IPS DF 6.9 (cell line): ENCODE measurements around the gene STX8.

Experiments
- DNase-seq: peaks from one replicate; pipeline ENCODE4 v3.0.0-alpha.2; 2013; ENCODE audit warnings: low read depth, low spot score
- H3K27ac ChIP-seq: one replicate; pipeline ENCODE4 v1.5.1; 2013; ENCODE audit warnings: low read length, control low read depth
- H3K27me3 ChIP-seq: 2 replicates; pipeline ENCODE4 v1.6.1; 2013; ENCODE audit warnings: mild to moderate bottlenecking, low read length; ENCODE audit not compliant: control insufficient read depth, insufficient read depth
- H3K36me3 ChIP-seq: 2 replicates; pipeline ENCODE4 v1.6.1; 2013; ENCODE audit warnings: low read length; ENCODE audit not compliant: control insufficient read depth, insufficient read depth
- H3K4me1 ChIP-seq: 2 replicates; pipeline ENCODE4 v1.6.1; 2013; ENCODE audit warnings: low read length; ENCODE audit not compliant: control insufficient read depth, insufficient read depth
- H3K4me3 ChIP-seq: 2 replicates; pipeline ENCODE4 v1.5.1; 2013; ENCODE audit warnings: mild to moderate bottlenecking, low read length
- H3K9me3 ChIP-seq: 2 replicates; pipeline ENCODE4 v1.6.1; 2013; ENCODE audit warnings: low read length, inconsistent platforms; ENCODE audit not compliant: control insufficient read depth, insufficient read depth
- WGBS: extraction: QIAGEN DNeasy Blood & Tissue Kit; methylation state at CpG from one replicate; pipeline ENCODE4 v1.1.7; 2013; ENCODE audit warnings: mixed read lengths, missing lambda C conversion rate; ENCODE audit not compliant: insufficient read length, insufficient coverage; 5-methylcytosine and 5-hydroxymethylcytosine counted together

Gene STX8

GRCh38 chr17:9473711-9474110 lies 101.9 kb downstream of the STX8 start:
- WGBS, result no CpG with 5 or more reads among the region's 4 CpGs
- Histone ChIP-seq H3K4me1 (0 out of 2 replicates have a peak, but pooled peaks cover 2% of the 10 kb centered on the region), H3K27ac (no peak overlapping the region), H3K27me3 (no peaks in the 10 kb centered on the region), H3K9me3 (no peaks in the 10 kb centered on the region), H3K36me3 (no peaks in the 10 kb centered on the region), H3K4me3 (no peak overlapping the region)
- DNase-seq, result no peak

GRCh38 chr17:9472541-9472940 lies 103.1 kb downstream of the STX8 start:
- Histone ChIP-seq H3K9me3 (no peaks in the 10 kb centered on the region), H3K27me3 (no peaks in the 10 kb centered on the region), H3K27ac (no peak overlapping the region), H3K36me3 (no peaks in the 10 kb centered on the region), H3K4me1 (0 out of 2 replicates have a peak, but pooled peaks cover 2% of the 10 kb centered on the region), H3K4me3 (no peak overlapping the region)
- no peak for DNase-seq
- no CpG with 5 or more reads among the region's 3 CpGs for WGBS

DNA sequence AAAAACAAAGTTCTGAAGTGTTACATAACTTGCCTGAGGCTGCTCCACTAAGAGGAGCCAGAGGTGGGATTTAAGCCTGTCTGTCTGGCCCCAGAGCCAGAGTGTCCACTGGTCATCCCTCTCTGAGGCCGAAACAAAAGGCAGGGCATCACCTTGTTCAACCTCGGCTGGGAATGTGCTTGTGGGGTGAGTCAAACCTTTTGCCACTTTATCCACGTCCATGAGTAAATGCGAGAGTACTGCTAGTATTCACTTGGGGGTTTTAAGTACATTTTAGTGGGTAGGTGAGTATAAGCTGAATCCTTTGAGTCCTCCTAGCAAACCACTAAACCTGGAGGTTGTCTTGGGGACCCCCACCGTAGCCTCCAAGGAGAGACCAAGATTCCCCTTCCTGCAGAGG lies 103.5 kb downstream of the STX8 start:
- H3K4me3 ChIP-seq, result no peak overlapping the region
- no peaks in the 10 kb centered on the region for H3K27me3 ChIP-seq
- H3K4me1 ChIP-seq, result 0 out of 2 replicates have a peak, but pooled peaks cover 2% of the 10 kb centered on the region
- no peak overlapping the region for H3K27ac ChIP-seq
- no peak for DNase-seq
- no peaks in the 10 kb centered on the region for H3K36me3 ChIP-seq
- no CpG with 5 or more reads among the region's 5 CpGs for WGBS
- H3K9me3 ChIP-seq, result no peaks in the 10 kb centered on the region

GRCh38 chr17:9470171-9470570 lies 105.4 kb downstream of the STX8 start:
- no peak for DNase-seq

GRCh38 chr17:9468937-9469336 lies 106.7 kb downstream of the STX8 start:
- Histone ChIP-seq H3K27ac (no peak overlapping the region), H3K9me3 (no peaks in the 10 kb centered on the region), H3K4me1 (0 out of 2 replicates have a peak, but pooled peaks cover 1% of the 10 kb centered on the region), H3K36me3 (no peaks in the 10 kb centered on the region), H3K4me3 (no peak overlapping the region), H3K27me3 (no peaks in the 10 kb centered on the region)
- no CpG with 5 or more reads among the region's 4 CpGs for WGBS
- no peak for DNase-seq

More at GRCh38 chr17:9470171-9470570, 105.4 kb downstream of the STX8 start:
- Histone ChIP-seq H3K27ac (no peak overlapping the region), H3K36me3 (no peaks in the 10 kb centered on the region), H3K4me3 (no peak overlapping the region), H3K9me3 (no peaks in the 10 kb centered on the region), H3K27me3 (no peaks in the 10 kb centered on the region), H3K4me1 (0 out of 2 replicates have a peak, but pooled peaks cover 2% of the 10 kb centered on the region)
- no CpG with 5 or more reads among the region's 4 CpGs for WGBS

GRCh38 chr17:9468532-9468931 lies 107.1 kb downstream of the STX8 start:
- Histone ChIP-seq H3K27ac (no peak overlapping the region), H3K9me3 (no peaks in the 10 kb centered on the region), H3K4me3 (no peak overlapping the region), H3K36me3 (no peaks in the 10 kb centered on the region), H3K27me3 (no peaks in the 10 kb centered on the region), H3K4me1 (no peaks in the 10 kb centered on the region)
- DNase-seq, result no peak
- WGBS, result no CpG with 5 or more reads among the region's 10 CpGs

- no CpG with 5 or more reads among the region's 5 CpGs for WGBS
- H3K4me1 ChIP-seq, result no peaks in the 10 kb centered on the region
- H3K4me3 ChIP-seq, result no peak overlapping the region
- peak; percentile 25 for DNase-seq
- no peaks in the 10 kb centered on the region for H3K36me3 ChIP-seq
- H3K27me3 ChIP-seq, result no peaks in the 10 kb centered on the region
- H3K27ac ChIP-seq, result no peak overlapping the region
- no peaks in the 10 kb centered on the region for H3K9me3 ChIP-seq
These were observed 108.1 kb downstream of the STX8 start for GRCh38 chr17:9467518-9467917.

- Histone ChIP-seq H3K27ac (no peak overlapping the region), H3K4me1 (no peaks in the 10 kb centered on the region), H3K36me3 (no peaks in the 10 kb centered on the region), H3K4me3 (no peak overlapping the region), H3K27me3 (no peaks in the 10 kb centered on the region), H3K9me3 (no peaks in the 10 kb centered on the region)
- WGBS, result no CpG with 5 or more reads among the region's 16 CpGs
- no peak for DNase-seq
These were observed 110.3 kb downstream of the STX8 start for GRCh38 chr17:9465210-9465921.

GRCh38 chr17:9457005-9457404 lies 118.6 kb downstream of the STX8 start:
- no peak overlapping the region for H3K27ac ChIP-seq
- H3K4me3 ChIP-seq, result no peak overlapping the region
- no CpG with 5 or more reads among the region's 6 CpGs for WGBS
- H3K4me1 ChIP-seq, result no peaks in the 10 kb centered on the region
- DNase-seq, result no peak
- no peaks in the 10 kb centered on the region for H3K36me3 ChIP-seq
- no peaks in the 10 kb centered on the region for H3K9me3 ChIP-seq
- H3K27me3 ChIP-seq, result no peaks in the 10 kb centered on the region

DNA sequence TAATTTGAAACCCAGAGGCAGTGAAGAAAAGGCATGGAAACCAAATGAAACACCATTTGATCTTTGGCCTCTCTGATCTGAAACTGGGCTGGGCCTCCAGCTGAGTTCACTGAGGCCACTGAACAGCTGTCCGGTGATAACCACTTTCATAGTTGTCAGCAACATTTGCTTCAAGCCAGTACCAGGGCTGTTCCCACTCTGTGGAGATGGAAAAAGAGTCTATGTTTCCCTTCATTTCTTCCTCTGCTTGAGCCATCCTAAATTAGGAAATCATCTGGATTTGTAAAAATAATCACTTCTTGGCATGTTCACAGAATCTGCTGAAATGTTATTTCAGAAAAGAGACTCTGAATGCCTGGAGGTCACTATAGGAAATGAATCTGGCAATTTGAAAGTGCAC lies 119.3 kb downstream of the STX8 start:
- H3K36me3 ChIP-seq, result no peaks in the 10 kb centered on the region
- WGBS, result no CpG with 5 or more reads among the region's 1 CpG
- H3K4me1 ChIP-seq, result no peaks in the 10 kb centered on the region
- no peaks in the 10 kb centered on the region for H3K9me3 ChIP-seq
- no peak overlapping the region for H3K4me3 ChIP-seq
- H3K27me3 ChIP-seq, result no peaks in the 10 kb centered on the region
- no peak overlapping the region for H3K27ac ChIP-seq
- DNase-seq, result no peak

GRCh38 chr17:9451934-9452333 lies 123.7 kb downstream of the STX8 start:
- no CpG with 5 or more reads among the region's 1 CpG for WGBS
- no peaks in the 10 kb centered on the region for H3K36me3 ChIP-seq
- DNase-seq, result no peak
- H3K27ac ChIP-seq, result no peak overlapping the region
- H3K4me3 ChIP-seq, result no peak overlapping the region
- no peaks in the 10 kb centered on the region for H3K27me3 ChIP-seq
- H3K4me1 ChIP-seq, result no peaks in the 10 kb centered on the region
- H3K9me3 ChIP-seq, result no peaks in the 10 kb centered on the region
